HepG2 (cell line): ENCODE data around the gene ESYT3. TPM values are rescaled to one million over a fixed set of nuclear protein-coding genes. Genes with fewer than 3 reads are reported as not detected.

Experiments used
- ARID2 ChIP-seq: sonication (generic); formaldehyde crosslinking; IDR thresholded peaks from 2 replicates; pipeline ENCODE4 v1.8.1; 2022; ENCODE audit warnings: mild to moderate bottlenecking, missing genetic modification reagents, borderline replicate concordance
- ATF7 ChIP-seq, 2 experiments: fragments of 450-650 bp in 1 of 2; sonication (generic) in 1 of 2; formaldehyde crosslinking in 1 of 2; IDR thresholded peaks; 2 replicates each; pipeline versions ENCODE4 v1.4.0 to v1.6.1; 2016 to 2020; ENCODE audit warnings: antibody characterized with exemption in 1 of 2, mild to moderate bottlenecking in 1 of 2, missing genetic modification reagents in 1 of 2
- ELF1 ChIP-seq: sonication (generic); formaldehyde crosslinking; IDR thresholded peaks from 2 replicates; pipeline ENCODE4 v1.4.0; 2020; ENCODE audit warnings: missing genetic modification reagents
- ESRRA ChIP-seq: sonication (generic); formaldehyde crosslinking; IDR thresholded peaks from 2 replicates; pipeline ENCODE4 v1.5.1; 2020; ENCODE audit warnings: mild to moderate bottlenecking, low read depth, missing genetic modification reagents
- GRHL1 ChIP-seq: sonication (generic); formaldehyde crosslinking; conservative IDR thresholded peaks from 2 replicates; pipeline ENCODE4 v1.8.0; 2022; ENCODE audit warnings: missing genetic modification reagents
- HCFC1 ChIP-seq: fragments of 150-350 bp; IDR thresholded peaks from 2 replicates; pipeline ENCODE4 v1.6.1; 2014; ENCODE audit warnings: low read depth, low read length
- HNRNPUL1 ChIP-seq: fragments of 200-400 bp; formaldehyde crosslinking; IDR thresholded peaks from 2 replicates; pipeline ENCODE4 v1.6.1; 2017; ENCODE audit warnings: low read depth, mild to moderate bottlenecking, low read length, moderate library complexity
- KDM4B ChIP-seq: sonication (generic); formaldehyde crosslinking; IDR thresholded peaks from 2 replicates; pipeline ENCODE4 v1.4.0; 2020; ENCODE audit warnings: missing genetic modification reagents
- MATR3 ChIP-seq: sonication (generic); formaldehyde crosslinking; IDR thresholded peaks from 2 replicates; pipeline ENCODE4 v1.4.0; 2020; ENCODE audit warnings: missing genetic modification reagents
- NFIC ChIP-seq: IDR thresholded peaks from 2 replicates; pipeline ENCODE4 v1.6.1; 2012; ENCODE audit warnings: mild to moderate bottlenecking, low read length, inconsistent platforms
- PAX8 ChIP-seq: sonication (generic); formaldehyde crosslinking; IDR thresholded peaks from 2 replicates; pipeline ENCODE4 v1.8.0; 2022; ENCODE audit warnings: mild to moderate bottlenecking, missing genetic modification reagents, borderline replicate concordance
- PCBP1 ChIP-seq: fragments of 200-400 bp; formaldehyde crosslinking; IDR thresholded peaks from 2 replicates; pipeline ENCODE4 v1.6.1; 2017; ENCODE audit warnings: mild to moderate bottlenecking, low read depth, low read length, borderline replicate concordance
- TBL1XR1 ChIP-seq: fragments of 150-350 bp; IDR thresholded peaks from 2 replicates; pipeline ENCODE4 v1.6.1; 2014; ENCODE audit warnings: borderline replicate concordance, low read length; ENCODE audit not compliant: partially characterized antibody
- YEATS2 ChIP-seq: sonication (generic); formaldehyde crosslinking; IDR thresholded peaks from 2 replicates; pipeline ENCODE4 v1.4.0; 2020; ENCODE audit warnings: missing genetic modification reagents, borderline replicate concordance
- ZBTB20 ChIP-seq: sonication (generic); formaldehyde crosslinking; IDR thresholded peaks from 2 replicates; pipeline ENCODE4 v1.8.1; 2023; ENCODE audit warnings: missing genetic modification reagents, low read depth, mild to moderate bottlenecking, borderline replicate concordance
- ZNF136 ChIP-seq: sonication (generic); formaldehyde crosslinking; IDR thresholded peaks from 2 replicates; pipeline ENCODE4 v1.8.1; 2022; ENCODE audit warnings: low read depth, mild to moderate bottlenecking, moderate library complexity, missing genetic modification reagents
- ZNF207 ChIP-seq: fragments of 450-650 bp; IDR thresholded peaks from 2 replicates; pipeline ENCODE4 v1.6.1; 2016; ENCODE audit warnings: antibody characterized with exemption, borderline replicate concordance
- ZNF317 ChIP-seq: sonication (generic); formaldehyde crosslinking; IDR thresholded peaks from 2 replicates; pipeline ENCODE4 v1.5.0; 2020; ENCODE audit warnings: mild to moderate bottlenecking, missing genetic modification reagents
- ZNF7 ChIP-seq: IDR thresholded peaks from 2 replicates; pipeline ENCODE4 v1.6.1; 2016; ENCODE audit warnings: missing biosample characterization, missing genetic modification reagents
- ZNF850 ChIP-seq: sonication (generic); formaldehyde crosslinking; conservative IDR thresholded peaks from 2 replicates; pipeline ENCODE4 v1.9.0; 2021; ENCODE audit warnings: mild to moderate bottlenecking, missing genetic modification reagents
- polyA plus RNA-seq, 8 experiments: library from polyadenylated mRNA; depleted of rRNA in 3 of 8; stranded (reverse) in 7 of 8; unstranded in 1 of 8; fragments of >200 nt; fragmentation: Illumina TruSeq in 4 of 8; extraction: Trizol in 4 of 8; gene quantifications; 2 replicates each; pipeline versions ENCODE4 v1.2.1 to v1.2.3, GENCODE V29; 2011 to 2016; ENCODE audit warnings: low read depth in 4 of 8, missing spikeins in 1 of 8, mixed read lengths in 1 of 8; ENCODE audit not compliant: insufficient read depth in 1 of 8
- total RNA-seq, 5 experiments: library from RNA; depleted of rRNA; stranded (reverse); fragments of >200 nt; fragmentation: Illumina TruSeq; extraction: Trizol; gene quantifications; 2 replicates each; pipeline ENCODE4 v1.2.3, GENCODE V29; 2016; ENCODE audit warnings: low read depth in 1 of 5
- TF ChIP-seq, protein P1 (sequence below): sonication (generic); formaldehyde crosslinking; IDR thresholded peaks from 2 replicates; pipeline ENCODE4 v1.8.1; 2023; ENCODE audit warnings: missing genetic modification reagents, mild to moderate bottlenecking, borderline replicate concordance
- TF ChIP-seq, protein P2 (sequence below): sonication (generic); formaldehyde crosslinking; IDR thresholded peaks from 2 replicates; pipeline ENCODE4 v1.9.0; 2021; ENCODE audit warnings: missing genetic modification reagents, mild to moderate bottlenecking, borderline replicate concordance
- TF ChIP-seq, protein P3 (sequence below): sonication (generic); formaldehyde crosslinking; IDR thresholded peaks from 2 replicates; pipeline ENCODE4 v1.8.1; 2023; ENCODE audit warnings: mild to moderate bottlenecking, inconsistent platforms, moderate library complexity, missing genetic modification reagents, borderline replicate concordance
- TF ChIP-seq, protein P4 (sequence below): IDR thresholded peaks from 2 replicates; pipeline ENCODE4 v1.6.1; 2016; ENCODE audit warnings: missing compliant biosample characterization, missing genetic modification reagents, borderline replicate concordance

ESYT3 gene
- total and polyA plus RNA-seq, 2 of the 13 experiments (the other 11 are each of a cell fraction or from before 2014, with no cell fraction given), result 1.5 to 4.1 TPM

GRCh38 chr3:138398791-138399575, 35.4 kb upstream of the ESYT3 start (continued):
- no peak for TF ChIP-seq HCFC1
- no peak for TF ChIP-seq ELF1 (CRISPR knock-in tag)
- TF ChIP-seq PAX8 (CRISPR knock-in tag), result no peak
- TF ChIP-seq ZNF317, result no peak
- TF ChIP-seq NFIC, result no peak
- TF ChIP-seq GRHL1 (CRISPR knock-in tag), result no peak
- TF ChIP-seq TBL1XR1, result peak; percentile 11
- TF ChIP-seq ZBTB20 (CRISPR knock-in tag), result no peak
- no peak for TF ChIP-seq YEATS2 (CRISPR knock-in tag)
- no peak; the same call in 1 of the 2 replicates for TF ChIP-seq ESRRA (CRISPR knock-in tag)
- TF ChIP-seq, protein P1, sequence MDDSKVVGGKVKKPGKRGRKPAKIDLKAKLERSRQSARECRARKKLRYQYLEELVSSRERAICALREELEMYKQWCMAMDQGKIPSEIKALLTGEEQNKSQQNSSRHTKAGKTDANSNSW (CRISPR knock-in tag), result no peak
- TF ChIP-seq ARID2 (CRISPR knock-in tag), result no peak
- no peak for TF ChIP-seq MATR3 (CRISPR knock-in tag)
- no peak for TF ChIP-seq ZNF207
- TF ChIP-seq, protein P2, sequence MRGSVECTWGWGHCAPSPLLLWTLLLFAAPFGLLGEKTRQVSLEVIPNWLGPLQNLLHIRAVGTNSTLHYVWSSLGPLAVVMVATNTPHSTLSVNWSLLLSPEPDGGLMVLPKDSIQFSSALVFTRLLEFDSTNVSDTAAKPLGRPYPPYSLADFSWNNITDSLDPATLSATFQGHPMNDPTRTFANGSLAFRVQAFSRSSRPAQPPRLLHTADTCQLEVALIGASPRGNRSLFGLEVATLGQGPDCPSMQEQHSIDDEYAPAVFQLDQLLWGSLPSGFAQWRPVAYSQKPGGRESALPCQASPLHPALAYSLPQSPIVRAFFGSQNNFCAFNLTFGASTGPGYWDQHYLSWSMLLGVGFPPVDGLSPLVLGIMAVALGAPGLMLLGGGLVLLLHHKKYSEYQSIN, result no peak
- TF ChIP-seq HNRNPUL1, result no peak
- TF ChIP-seq PCBP1, result no peak
- TF ChIP-seq ATF7 (IDR thresholded peaks at IDR 0.05), result 0 out of 2 replicates have a peak, but pooled peaks have one; percentile 9
- no peak for TF ChIP-seq ATF7 (CRISPR knock-in tag; IDR thresholded peaks at IDR 0.05)
- TF ChIP-seq ZNF136 (CRISPR knock-in tag), result no peak
- TF ChIP-seq ZNF850 (CRISPR knock-in tag), result no peak
- TF ChIP-seq, protein P3, sequence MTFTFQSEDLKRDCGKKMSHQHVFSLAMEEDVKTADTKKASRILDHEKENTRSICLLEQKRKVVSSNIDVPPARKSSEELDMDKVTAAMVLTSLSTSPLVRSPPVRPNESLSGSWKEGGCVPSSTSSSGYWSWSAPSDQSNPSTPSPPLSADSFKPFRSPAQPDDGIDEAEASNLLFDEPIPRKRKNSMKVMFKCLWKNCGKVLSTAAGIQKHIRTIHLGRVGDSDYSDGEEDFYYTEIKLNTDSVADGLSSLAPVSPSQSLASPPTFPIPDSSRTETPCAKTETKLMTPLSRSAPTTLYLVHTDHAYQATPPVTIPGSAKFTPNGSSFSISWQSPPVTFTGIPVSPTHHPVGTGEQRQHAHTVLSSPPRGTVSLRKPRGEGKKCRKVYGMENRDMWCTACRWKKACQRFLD (CRISPR knock-in tag), result no peak
- no peak for TF ChIP-seq ZNF7
- TF ChIP-seq KDM4B (CRISPR knock-in tag), result no peak
- TF ChIP-seq, protein P4, sequence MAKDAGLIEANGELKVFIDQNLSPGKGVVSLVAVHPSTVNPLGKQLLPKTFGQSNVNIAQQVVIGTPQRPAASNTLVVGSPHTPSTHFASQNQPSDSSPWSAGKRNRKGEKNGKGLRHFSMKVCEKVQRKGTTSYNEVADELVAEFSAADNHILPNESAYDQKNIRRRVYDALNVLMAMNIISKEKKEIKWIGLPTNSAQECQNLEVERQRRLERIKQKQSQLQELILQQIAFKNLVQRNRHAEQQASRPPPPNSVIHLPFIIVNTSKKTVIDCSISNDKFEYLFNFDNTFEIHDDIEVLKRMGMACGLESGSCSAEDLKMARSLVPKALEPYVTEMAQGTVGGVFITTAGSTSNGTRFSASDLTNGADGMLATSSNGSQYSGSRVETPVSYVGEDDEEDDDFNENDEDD, result no peak
